ENCODE data around the gene CAMK2A.
"Not testable (repeated sequence)": the region's sequence is repeated elsewhere in the genome, so short reads cannot be mapped to it uniquely, and the experiment has no call there.

The CAMK2A gene

DNA sequence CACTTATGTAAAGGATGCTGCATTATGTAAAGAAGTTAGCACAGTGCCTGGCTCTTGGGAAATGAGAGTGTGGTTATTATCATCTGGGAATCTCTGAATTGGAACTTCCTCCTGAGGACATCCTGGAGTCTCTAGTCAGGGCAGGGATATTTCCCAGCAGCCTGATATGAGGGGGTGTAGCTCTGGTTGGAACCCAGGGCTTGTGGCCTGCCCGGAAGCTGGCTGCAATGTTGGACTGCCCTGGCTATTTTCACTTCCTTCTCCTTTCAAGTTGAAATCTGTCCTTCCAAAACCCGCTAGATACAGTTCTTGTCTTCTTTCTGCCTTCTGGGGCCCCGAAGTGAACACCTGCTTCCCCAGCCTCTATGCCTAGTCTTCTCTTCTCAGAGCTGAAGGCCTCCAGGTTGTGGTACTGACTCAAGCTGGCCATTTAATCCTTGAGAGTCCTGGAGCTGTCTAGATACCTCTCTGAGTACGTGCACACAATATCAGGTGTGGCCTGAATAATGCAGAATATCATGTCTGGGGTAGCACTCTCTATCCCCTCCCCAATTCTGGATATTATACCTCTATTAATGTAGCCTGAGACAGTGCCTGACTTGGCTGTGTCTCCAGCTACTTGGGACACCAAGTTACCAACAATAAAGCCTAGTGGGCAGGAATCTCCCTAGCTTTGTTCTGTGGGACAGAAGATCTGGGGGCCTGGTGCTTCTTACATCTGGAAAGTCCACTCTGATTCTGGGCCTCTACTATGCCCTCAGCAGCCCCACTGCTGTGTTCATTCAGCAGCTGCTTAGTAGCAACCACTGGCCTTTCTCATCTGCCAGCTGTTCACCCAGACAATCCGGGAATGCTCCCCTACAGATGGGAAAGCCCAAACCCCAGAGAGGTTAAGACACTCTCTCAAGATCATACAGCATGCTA is 54.7 kb downstream of the CAMK2A start:
- no peak for DNase-seq

DNA sequence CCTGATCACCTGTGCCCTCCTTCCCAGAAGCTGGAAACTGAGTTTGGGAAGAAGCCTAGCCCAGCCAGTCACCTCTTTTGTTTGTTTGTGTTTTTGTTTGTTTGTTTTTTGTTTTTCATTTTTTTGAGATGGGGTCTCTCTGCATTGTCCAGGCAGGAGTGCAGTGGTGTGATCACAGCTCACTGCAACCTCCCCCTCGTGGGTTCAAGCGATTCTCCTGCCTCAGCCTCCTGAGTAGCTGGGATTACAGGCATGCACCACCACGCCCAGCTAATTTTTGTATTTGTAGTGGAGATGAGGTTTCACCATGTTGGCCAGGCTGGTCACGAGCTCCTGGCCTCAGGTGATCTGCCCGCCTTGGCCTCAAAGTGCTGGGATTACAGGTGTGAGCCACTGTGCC is 55.9 kb downstream of the CAMK2A start:
- DNase-seq: not testable (repeated sequence)

DNA sequence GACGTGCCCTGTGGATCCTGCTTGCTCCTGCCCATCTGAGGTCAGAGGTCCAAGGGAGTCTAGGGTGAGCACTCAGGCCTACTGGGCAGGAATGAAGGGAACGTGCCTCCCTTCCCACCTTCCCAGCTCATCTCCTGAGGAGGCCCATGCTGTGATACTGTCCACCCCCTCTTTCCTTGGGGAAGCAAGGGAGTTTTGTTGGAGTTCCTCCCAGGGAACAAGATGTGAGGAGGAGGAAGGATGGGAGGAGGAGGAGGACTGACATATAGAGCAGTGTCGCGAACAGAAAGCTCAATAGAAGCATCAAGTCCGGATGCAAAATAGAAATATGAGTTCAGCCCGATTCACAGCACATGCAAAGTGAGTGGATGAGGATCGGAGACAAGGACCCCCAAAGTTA is 58.7 kb downstream of the CAMK2A start:
- no peak for DNase-seq

DNA sequence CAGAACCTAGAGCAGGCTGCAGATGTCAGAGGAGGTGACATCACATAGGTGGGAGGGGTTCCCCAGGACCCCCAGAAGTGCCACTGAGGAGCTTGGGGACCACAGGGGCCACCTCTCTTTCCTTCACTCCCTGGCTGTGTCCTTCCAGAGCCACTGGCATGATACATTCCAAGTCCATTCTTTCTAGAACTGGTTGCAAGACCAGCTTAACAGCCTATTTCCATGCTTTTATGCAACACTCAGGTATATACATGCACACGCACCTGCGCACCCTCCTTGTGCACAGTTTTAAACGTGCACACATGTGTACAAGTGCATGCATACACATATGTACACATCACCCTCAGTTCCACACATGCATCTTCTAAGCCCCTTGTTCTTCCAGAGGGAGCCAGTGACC is 60.0 kb downstream of the CAMK2A start:
- DNase-seq: no peak

DNA sequence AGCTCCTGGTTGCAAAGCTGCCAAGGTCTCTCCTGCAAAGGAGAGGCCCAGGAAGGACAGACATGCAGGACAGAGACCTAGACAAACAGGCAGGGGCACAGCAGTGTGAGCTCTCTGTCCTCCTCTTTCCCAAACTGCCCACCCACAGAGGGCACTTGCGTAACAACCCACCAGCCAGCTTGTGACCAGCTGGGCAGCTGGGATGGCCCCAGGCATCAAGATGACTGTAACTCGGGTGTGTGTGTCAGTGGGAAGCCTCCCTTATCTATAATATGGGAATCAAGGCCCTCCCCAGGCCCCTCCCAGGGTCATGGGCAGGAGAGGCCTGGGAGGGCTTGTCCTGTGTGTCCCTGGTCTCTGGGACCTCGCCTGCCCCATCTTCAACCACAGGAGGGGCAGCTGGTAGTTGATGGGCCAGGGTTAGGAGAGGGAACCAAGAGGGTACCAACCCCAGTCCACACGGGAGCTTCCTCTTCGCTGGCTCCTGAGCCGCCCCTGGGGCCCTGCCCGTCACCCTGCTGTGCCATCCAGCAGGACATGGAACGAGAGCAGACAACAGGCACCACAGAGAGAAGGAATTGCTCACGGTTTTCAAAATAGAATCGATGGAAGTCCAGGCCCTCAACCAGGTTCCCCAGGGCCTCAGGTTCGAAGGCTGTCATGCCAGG is 61.8 kb downstream of the CAMK2A start:
- DNase-seq: no peak

DNA sequence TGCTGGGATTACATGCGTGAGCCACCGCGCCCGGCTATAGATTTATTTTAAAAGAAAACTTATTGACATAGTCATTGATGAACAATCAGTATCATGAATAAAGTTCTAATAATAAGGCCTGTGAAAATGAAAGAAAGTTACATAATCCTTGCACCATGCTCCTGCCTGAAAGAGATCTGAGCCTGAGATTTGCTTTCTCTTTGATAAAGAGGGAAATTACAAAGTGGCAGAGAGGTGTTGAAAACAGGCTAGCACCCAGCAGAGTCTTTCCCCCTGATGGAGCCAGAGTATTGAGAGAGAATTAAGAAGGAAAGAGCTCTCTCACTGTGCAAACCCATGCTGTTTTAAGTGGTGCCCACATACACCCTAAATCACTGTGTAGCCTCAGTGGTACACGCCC is 62.5 kb downstream of the CAMK2A start:
- no peak for DNase-seq

DNA sequence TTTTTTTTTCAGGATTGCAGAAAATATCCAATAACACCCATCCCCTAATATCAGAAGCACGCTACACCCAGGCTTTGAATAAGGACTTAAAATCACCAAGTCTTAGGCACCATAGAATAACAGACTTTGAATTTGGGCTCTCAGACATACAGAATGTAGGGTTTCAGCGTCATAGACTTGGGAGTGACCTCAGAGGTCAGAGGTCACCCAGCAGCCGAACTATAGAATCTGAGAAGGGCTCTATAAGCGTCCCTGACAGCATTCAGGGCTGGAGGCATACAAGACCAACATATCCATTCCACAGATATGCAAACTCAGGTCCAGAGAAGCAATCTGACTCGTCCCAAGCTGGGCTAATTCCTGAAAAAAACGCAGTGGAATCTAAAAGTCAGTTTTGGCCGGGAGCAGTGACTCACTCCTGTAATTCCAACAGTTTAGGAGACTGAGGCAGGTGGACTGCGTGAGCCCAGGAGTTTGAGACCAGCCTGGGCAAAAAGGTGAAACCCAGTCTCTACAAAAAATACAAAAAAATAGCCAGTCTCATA is 65.0 kb downstream of the CAMK2A start:
- DNase-seq: no peak

DNA sequence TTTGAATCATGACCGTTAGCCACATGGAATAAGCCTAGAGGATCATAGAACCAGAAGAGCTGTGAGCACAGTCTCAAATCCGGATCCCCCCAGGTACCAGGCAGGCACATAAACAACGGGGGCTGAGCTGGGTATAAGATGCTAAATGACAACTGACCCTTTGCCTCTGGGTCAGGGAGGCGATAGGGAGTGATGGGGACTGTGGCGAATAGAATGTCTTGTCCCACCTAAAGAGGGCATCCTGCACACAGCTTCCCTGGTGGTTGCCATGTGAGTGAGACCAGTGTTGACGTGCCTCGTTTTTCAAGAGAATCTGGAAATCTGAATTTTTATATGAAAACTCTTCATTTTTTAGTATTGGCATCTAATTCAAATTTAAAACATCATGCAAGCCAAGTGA is 66.1 kb downstream of the CAMK2A start:
- DNase-seq: no peak

DNA sequence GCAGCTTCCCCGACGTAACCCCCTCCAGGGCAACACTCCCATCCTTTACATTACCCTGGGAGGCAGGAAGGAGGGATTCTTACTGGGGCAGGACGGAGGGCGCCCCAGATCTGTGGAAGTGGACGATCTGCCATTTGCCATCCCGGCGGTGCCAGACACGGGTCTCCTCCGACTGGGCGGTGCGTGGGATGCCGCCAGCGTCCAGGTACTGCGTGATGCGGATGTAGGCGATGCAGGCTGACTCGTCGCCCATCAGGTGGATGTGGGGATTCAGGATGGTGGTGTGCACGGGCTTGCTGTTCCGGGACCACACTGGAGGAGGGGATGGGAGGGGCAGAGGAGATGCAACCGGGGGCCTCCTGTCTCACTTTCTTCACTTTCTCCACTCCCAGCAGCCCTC is 66.7 kb downstream of the CAMK2A start:
- no peak for DNase-seq

DNA sequence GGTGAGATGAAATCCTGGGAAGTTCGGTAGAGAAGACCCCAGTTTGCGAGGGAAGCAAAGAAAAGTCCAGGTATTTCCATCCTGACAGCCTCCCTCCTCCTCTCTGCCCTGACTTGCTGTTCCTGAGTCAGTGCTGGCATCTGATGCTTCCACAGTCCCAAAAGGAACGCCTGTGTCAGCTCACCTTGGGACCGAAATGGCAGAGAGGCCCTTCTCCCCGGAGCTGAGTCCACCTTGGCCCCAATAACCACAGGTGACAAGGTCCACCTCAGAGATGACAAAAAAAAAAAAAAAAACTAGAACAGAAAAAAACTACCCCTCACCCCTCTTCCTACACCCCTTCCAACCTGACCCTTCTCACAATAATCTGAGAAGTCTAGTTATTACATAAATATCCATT is 68.1 kb downstream of the CAMK2A start:
- DNase-seq: no peak

DNA sequence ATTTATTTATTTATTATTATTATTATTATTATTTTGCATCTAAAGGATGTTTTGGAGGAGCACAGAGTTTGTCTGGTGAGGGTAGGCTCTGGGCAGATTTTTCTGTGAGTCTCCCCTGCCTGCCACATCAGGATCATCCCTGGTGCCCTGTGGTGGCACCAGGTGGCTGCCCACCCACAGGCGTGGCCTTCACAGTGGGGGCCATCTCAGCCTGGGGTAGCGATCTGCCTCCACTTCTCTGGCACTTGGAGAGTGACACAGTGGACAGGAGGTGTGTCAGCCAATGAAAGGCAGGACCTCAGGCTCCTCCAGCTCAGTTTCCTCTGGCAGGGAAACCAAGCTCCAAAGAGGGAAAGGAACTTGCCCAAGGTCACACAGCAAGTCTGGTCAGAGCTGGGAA is 69.7 kb downstream of the CAMK2A start:
- DNase-seq: no peak

DNA sequence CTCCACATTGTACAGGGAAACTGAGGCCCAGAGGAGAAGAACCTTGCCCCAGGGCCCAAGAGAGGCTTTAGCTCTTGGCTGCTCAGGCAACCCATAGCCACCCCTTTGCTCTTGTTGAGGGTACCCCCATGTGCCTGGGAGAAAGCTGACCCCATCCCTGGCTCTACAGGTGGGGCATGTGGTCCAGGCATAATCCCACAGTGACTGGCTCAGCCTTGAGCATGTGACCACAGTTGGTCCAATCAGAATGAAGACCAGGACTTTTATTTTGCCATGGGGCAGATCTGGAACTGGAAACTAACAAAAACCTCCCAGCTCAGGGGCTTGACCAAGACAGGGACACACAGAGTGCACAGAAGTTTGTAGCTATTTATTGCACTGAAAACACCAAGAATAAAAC is 70.4 kb downstream of the CAMK2A start:
- no peak for DNase-seq

DNA sequence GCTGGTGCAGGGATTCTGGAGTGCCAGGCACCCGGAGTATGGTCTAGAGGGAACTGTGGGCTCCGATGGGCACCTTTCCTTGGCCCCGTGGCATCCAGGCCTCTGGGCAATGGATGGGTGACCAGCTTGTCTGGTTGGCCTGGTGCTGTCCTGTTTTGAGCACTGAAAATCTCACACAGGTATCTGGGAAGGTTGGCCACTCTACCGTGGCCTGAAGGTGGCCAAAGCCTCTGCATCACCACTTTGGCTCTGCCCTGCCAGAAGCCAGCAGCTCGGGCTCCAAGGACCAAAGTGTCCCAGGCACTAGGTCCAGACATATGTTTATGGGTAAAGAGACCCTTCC is 70.9 kb downstream of the CAMK2A start:
- no peak for DNase-seq

DNA sequence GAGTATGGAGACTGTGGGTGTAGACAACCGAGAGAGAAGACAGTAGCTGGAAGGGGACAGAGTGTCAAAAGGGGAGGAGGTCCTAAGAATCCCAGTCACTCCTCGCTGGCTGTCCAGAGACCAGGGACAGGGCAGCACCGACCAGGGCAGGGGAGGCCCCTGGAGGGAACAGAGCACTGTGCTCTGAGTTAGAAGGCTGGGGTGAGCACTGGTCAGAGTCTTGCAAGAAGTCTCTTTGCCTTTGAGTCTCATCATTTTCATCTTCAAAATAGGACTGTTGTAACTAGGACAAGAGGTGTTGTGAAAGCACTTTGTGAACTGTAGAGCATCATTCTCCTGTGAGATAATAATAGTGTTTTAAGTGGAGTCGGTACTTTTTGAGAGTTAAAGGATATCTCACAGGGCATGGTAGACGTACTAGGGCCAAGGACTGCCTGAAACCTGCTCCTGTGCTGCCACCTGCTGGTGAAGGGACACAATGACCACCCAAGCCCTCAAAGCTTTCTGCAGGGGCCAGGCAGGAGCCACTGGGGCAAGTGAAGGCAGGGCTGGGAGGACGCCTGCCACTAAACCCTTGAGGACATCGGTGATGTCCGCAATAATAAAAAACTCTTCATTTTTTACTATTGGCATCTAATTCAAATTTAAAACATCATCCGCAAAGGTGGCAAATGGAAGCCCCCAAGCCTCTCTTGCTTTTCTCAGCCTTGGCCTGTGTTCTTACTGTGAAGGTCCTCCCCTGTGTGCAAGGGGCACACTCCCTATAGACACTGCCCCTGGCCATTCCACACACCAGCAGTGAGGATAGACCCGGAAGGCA is 71.5 kb downstream of the CAMK2A start:
- DNase-seq: peak; percentile 69 to 71

DNA sequence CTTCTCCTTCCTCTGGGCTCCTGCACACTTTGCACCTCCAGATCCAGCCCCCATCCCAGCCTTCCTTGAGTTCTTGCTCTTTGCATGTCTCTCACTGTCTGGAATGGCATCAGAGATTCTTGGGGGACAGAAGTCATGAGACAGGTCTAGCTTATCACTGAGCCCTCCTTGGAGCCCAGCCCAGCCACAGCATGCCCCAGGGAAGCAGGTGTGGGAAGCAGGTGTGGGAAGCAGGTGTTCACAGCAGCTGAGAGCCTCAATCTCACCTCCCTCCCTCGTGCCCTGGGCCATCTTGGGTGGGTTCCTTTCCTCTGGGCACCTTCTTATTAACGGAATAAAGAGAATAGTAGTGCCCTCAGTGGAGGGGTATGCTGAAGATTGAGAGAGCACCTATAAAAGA is 72.5 kb downstream of the CAMK2A start:
- DNase-seq: no peak

DNA sequence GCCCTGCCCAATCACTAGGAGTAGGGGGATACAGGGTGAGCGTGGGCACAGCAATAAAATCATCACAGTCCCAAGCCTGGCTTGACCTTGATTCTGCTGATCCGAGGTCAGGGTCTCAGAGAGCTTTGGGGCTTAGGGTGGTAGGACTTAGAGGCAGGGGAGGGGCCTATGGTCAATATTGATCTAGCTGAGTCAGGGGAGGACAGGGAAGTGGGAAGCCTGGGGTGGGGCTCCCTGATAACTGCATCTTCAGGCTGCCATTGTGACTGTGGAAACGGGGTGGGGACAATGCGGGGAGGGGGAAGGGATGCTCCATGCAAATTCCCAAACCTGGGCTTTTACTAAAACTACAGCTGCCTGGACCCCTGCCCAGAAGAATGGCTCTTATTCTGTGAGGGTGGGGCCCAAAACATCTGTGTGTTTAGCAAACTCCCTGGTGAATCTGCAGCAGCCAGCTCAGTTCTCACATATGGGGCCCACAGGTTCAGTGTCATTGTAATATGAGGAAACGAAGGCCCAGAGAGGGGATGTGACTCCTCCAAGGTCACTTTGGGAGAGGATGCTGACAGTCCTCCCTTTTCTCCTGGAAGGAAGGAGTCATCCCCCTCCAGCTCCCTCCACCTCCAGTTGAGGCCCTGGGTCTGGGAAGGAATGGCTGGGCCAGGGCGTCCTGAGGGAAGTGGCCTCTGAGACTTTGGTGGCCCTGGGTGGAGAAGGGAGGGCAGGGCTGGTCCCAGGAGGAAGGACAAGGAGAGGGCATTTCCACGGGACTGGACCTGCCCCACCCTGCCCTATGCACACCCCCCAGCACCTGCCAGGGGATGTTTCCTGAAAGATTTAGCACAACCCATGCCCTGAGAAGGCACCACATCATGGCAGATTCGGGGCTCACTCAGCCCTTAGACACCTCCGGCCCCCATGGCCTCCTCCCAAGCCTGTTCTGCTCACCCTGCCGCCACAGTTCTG is 73.3 kb downstream of the CAMK2A start:
- DNase-seq: no peak

DNA sequence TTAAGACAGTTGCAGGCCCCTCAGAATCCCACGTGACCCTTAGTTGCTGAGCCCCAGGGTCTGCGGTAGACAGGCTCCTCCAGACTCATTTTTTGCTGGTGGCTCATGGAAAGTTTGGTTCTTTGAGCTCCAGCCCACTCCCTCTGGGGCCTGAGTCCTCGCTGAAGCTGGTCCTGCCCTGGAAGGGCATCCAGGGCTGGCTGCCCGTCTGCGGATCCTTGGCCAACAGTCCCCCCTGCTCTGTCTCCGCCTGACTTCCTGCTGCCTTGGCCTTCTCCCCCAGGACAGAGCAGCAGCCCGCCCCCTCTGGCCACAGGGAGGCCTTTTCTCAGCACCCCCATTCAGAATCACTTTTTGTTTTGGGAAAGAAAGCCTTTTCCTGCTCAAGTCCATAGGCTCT is 75.3 kb downstream of the CAMK2A start:
- DNase-seq: no peak

DNA sequence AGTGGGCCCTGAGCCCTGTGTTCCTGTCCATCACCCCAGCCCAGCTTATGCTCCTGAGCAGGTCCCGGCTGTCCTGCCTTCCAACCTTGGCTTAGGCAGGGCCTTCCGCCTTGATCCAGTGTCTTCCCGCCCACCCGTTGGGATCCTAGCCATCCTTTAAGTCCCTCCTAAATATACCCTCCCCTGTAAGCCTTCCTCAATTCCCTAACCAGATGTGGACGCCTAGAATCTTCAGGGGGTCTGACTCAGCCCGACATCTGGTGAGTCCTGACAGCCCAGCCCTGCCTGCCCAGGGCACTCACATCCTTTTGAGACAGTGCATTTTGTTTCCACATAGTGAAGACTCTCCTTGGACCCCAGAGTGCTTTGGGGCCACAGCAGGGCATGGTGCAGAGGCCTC is 76.0 kb downstream of the CAMK2A start:
- DNase-seq: no peak

DNA sequence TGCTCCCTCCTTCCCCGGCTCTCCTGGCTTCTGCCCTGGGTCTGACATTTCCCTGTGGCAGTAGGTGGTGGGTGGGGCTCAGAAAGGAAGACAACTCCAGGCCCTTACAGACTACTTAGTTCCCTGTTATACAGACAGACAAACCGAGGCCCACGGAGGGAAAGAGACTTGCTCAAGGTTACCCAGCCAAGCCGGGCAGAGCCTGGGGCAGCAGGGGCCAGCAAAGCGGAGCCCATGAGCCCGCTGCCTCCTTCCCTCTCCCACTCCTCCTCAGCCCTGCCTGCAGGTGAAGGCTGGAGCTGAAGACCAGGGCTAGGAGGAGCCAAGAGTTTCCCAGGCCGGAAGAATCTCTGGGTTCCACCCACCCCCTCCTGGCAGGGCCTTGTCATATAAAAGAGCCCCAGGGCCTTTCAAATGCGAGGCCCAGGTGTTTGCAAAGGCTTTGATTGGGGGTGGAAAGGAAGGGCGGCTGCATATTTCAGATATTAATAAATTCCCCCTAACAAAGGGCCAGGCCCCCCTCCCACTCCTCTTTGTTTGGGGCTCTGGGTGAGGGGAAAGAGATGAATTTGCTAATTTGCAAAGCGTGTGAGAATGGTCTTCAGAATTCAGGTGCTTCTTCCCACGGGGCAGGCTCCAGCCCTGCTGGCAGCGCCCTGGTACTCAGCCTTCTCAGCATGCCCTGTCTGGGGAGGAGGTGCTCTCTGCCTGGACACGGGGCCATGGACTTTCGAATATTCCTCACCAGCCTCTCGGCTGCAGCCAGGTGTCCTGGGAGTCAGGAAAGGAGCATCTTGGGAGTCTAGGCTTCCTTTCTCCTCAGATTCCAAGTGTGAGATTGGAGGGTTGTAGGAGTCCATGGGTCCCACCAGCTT is 78.2 kb downstream of the CAMK2A start:
- no peak for DNase-seq

DNA sequence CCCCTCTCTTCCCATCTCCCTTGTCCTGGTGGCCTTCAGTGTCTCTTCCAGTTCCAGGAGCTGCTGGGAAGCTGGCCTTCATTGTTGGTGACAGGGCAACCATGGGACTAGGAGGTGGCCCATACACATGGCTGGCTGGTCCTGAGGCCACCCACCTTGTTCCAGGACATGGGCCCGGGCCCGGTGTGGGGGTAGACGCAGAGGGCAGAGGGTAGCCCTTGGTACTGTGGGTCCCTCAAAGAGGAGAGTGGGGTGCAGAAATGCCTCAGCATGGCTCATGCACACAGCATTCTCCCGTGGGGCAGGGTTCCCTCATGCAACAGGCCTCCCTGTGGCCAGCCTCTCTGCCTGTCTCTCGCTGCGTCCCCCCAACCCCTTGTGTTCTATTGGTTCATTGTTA is 78.9 kb downstream of the CAMK2A start:
- no peak for DNase-seq

DNA sequence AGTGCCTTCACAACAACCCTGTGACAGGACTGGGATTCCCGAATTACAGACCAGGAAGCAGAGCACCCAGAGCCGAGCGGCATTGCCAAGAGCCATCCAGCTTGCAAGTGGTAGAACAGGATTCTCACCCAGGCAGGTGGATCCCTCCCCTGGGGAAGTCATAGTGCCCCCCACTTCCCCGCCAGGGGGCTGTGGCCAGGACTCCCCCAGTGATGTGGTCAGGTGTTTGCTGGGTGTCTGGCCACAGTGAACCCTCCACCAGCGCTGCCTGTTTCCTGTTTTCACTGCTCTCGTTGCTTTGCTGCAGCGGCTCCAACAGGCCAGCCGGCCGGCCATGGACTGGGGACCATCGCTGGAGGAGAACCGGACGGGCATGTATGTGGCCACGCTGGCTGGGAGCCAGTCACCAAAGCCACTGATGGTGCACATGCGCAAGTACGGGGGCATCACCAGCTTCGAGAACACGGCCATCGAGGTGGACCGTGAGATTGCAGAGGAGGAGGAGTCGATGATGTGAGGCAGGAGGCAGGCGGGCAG is 80.4 kb downstream of the CAMK2A start:
- DNase-seq: no peak
